Measurements from ENCODE around the gene SLC17A4.

Gene SLC17A4

GRCh38 chr6:25829375-25829774, 74.8 kb downstream of the SLC17A4 start:
- DNase-seq, result no peak

- no peak for DNase-seq
Observed at GRCh38 chr6:25830458-25830857, 75.9 kb downstream of the SLC17A4 start.
